NCI-H1105 treated with DMSO at 0.1 percent for 48 hours (cell line): Measurements from ENCODE around the gene ZBTB5.
"Not testable (repeated sequence)": the region's sequence is repeated elsewhere in the genome, so short reads cannot be mapped to it uniquely, and the experiment has no call there.

Source experiments
- DNase-seq: peaks from one replicate; lab custom pipeline; 2025; lab: John Stamatoyannopoulos, UW

The ZBTB5 gene

GRCh38 chr9:37465249-37466036 is at the start of gene ZBTB5:
ZBTB5 (minus strand) TSS chr9:37465450; CDS start chr9:37442551, 22,899 bp downstream.
- DNase-seq: peak; percentile 100

- DNase-seq: no peak
These were observed 49.7 kb upstream of the ZBTB5 start for GRCh38 chr9:37514999-37515398.

- not testable (repeated sequence) for DNase-seq
These were observed 49.2 kb upstream of the ZBTB5 start for GRCh38 chr9:37514415-37514814.

GRCh38 chr9:37512437-37512836 is 47.2 kb upstream of the ZBTB5 start:
- DNase-seq: no peak

GRCh38 chr9:37511016-37512010 is 46.1 kb upstream of the ZBTB5 start:
- DNase-seq: no peak

- DNase-seq: not testable (repeated sequence)
These were observed 44.8 kb upstream of the ZBTB5 start for GRCh38 chr9:37510053-37510452.

GRCh38 chr9:37509536-37509935 is 44.3 kb upstream of the ZBTB5 start:
- no peak for DNase-seq

- DNase-seq: no peak
These were observed 43.6 kb upstream of the ZBTB5 start for GRCh38 chr9:37508834-37509206.

GRCh38 chr9:37508135-37508833 is 43.0 kb upstream of the ZBTB5 start:
- DNase-seq: no peak

GRCh38 chr9:37507566-37508134 is 42.4 kb upstream of the ZBTB5 start:
- DNase-seq: no peak

- no peak for DNase-seq
These were observed 39.4 kb upstream of the ZBTB5 start for GRCh38 chr9:37504605-37505004.

GRCh38 chr9:37503736-37504135 is 38.5 kb upstream of the ZBTB5 start:
- DNase-seq: no peak

GRCh38 chr9:37501957-37502596 is 36.8 kb upstream of the ZBTB5 start:
- DNase-seq: no peak

- DNase-seq: no peak
These were observed 34.0 kb upstream of the ZBTB5 start for GRCh38 chr9:37499297-37499696.

- no peak for DNase-seq
These were observed 33.2 kb upstream of the ZBTB5 start for GRCh38 chr9:37498457-37498856.

- no peak for DNase-seq
These were observed 32.1 kb upstream of the ZBTB5 start for GRCh38 chr9:37497320-37497719.

- DNase-seq: no peak
These were observed 30.8 kb upstream of the ZBTB5 start for GRCh38 chr9:37496020-37496419.

- DNase-seq: no peak
These were observed 30.3 kb upstream of the ZBTB5 start for GRCh38 chr9:37495571-37495970.

GRCh38 chr9:37491939-37492338 is 26.7 kb upstream of the ZBTB5 start:
- DNase-seq: no peak

- no peak for DNase-seq
These were observed 21.6 kb upstream of the ZBTB5 start for GRCh38 chr9:37486616-37487548.
